Activated T-cell treated with anti-CD3 and anti-CD28 coated beads, Interleukin-2, amount 50 U/mL, for 48 hours (primary cell): ENCODE results near the gene SETX.
A peak's percentile ranks its signal among the peaks of the same experiment; 100 is the strongest.

Source experiments
- DNase-seq, 2 experiments: peaks; one replicate each; pipeline ENCODE4 v3.0.0-alpha.2; 2020

SETX gene

DNA sequence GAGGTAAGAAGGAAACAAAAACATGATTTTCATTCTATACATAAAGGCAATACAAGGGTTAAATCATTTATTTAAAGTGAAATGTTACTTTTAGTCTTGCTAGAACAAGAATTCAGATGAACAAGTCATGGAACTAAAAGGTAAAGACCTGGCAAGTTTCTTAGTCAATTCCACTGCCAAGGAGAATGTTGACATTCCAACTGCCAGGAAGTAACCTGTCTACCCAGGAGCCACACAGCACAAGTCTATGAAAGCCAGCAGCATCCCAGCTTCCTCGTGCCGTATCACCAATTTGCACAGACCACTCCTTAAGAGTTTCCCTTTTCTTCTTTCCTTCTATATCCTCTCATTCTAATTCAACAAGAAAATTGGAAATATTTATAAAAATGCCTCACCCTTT is 79.9 kb downstream of the SETX start:
- no peak for DNase-seq

DNA sequence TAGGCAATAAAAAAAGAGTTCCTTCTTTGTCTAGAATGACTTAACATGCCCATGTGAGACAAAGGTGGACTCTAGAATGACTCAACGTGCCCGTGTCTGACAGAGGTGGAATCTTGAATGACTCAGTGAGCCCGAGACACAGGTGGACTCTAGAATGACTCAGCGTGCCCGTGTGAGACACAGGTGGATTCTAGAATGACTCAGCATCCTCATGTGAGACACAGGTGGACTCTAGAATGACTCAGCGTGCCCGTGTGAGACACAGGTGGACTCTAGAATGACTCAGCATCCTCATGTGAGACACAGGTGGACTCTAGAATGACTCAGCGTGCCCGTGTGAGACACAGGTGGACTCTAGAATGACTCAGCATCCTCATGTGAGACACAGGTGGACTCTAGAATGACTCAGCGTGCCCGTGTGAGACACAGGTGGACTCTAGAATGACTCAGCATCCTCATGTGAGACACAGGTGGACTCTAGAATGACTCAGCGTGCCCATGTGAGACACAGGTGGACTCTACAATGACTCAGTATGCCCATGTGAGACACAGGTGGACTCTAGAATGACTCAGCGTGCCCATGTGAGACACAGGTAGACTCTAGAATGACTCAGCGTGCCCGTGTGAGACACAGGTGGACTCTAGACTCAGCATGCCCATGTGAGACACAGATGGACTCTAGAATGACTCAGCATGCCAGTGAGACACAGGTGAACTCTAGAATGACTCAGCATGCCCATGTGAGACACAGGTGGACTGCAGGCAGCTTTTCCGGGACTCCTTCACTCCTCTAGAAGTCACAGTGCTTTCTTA is 84.9 kb downstream of the SETX start:
- peak; percentile 41 to 49 for DNase-seq

DNA sequence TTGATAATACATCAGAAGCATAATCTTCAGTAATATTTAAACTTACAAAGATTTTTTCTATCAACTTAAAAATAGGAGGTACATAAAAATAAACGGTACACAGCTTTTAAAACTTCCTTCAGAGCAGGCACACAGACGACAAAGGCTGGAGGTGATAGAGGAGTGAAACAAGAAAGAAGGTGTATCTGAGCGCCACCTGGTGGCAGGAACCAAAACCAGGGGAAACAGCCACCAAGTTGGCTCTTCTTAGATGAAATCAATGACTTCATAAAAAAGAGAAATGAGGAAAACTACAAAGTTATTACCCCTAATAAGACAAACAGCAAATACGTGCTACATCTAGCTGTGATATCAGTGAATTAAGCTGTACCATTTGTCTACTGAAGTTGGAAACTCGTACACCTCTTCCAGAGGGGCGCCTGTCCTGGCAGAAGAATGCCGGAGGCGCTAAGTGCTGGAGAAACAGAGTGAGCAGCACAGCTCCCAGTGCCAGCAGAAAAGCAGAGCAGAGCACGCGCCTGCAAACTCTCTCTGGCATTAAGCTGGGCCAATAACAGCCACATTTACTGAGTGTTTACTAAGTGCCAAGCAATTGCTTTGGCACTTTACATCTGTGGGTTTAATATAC is 85.9 kb downstream of the SETX start:
- DNase-seq: peak; percentile 82 to 83

DNA sequence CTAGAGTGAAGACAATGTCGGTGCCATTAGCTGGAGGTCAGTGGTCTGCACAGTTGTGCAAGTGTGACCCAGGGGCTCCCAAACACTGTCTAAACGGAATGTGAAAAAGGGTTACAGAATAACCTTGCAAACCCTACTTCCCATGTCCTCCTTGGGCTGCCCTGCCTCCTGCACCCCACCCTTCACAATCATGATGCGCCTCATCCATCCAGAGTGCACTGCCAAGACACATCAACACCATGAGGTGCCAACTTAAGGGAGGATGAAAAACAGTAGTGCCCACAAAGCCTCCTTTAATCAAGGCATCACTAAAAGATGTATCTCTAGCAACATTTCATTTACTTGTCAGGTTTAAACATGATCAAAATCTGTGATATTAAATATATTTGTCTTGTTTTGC is 87.1 kb downstream of the SETX start:
- no peak for DNase-seq

DNA sequence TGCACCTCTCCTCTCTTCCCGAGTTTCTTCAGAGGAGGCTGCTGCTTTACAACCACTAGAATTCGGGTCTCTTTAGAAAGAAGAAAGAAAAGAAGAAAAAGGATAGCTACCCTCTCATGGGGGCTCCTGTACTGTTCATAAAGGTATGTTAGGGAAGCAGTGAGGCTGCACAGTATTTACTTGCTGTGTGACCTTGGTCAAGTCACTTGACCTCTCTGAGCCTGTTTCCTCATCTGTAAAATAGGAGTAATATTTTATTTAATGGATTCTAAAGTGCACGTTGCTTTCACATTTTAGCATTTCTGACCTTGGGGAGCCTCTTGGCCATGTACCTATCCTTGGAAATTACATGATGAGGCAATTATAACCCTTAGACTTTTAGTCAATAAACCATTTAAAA is 88.8 kb downstream of the SETX start:
- no peak for DNase-seq

DNA sequence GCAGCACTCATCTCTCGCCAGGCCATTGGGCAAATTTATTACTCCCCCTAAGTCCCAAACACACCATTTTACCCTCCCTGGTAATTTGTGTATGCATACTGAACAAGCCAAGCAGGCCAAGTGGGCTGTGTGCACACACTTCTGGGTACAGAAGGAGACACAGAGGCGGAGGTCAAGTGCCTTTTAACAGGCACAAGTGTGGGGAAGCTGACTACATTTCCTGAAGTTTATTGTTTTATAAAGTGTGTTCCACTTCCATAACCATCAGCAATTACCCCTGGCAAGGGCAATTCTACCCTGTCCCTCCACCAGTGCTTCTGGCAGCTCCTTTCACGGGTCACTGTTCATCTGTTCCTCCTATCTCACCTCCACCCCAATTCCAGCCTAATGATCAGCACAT is 93.9 kb downstream of the SETX start:
- no peak for DNase-seq

DNA sequence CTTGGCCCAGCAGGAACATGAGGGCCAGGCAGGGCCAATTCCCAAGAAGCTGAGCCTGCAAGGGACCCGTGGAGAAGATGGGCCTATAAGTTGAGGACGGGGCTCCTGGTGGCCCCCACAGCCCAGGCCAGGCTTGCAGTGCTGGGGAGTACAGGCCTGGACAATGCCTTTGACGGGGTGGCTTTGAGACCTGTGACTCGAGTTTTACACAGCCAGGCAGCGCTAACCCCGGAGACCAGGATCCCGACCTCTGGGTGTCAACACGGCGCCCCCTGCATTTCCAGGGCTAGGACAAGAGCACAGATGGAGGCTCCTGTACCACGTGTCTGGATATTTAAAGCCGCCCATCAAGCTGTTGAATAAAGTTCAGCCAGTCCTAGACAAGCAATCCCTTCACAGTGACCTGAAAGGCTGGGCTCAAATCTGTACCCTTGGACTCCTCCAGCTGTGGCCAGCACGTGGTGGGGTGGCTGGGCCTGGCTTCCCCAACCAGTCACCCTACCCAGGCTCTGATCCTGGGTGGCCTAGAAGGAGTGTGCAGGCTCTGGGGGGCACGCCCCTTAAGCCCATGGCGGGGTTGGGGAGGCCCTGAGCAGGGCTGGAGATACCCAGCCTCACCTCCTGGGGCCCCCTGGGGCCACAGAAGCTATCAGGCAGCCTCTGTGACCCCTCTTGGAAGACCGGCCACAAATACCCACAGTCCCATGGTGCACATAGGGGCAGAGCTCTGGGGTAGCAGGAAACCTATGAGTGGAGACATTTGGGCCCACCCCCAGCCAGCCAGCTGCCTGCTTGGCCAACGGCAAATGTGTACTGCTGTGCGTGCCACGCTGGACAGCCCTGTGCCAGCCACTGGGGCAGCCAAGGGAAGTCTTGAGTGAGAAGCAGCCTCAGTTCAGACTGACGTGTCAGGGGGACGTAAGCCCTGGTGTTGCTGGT is 104.2 kb downstream of the SETX start:
- DNase-seq: no peak

DNA sequence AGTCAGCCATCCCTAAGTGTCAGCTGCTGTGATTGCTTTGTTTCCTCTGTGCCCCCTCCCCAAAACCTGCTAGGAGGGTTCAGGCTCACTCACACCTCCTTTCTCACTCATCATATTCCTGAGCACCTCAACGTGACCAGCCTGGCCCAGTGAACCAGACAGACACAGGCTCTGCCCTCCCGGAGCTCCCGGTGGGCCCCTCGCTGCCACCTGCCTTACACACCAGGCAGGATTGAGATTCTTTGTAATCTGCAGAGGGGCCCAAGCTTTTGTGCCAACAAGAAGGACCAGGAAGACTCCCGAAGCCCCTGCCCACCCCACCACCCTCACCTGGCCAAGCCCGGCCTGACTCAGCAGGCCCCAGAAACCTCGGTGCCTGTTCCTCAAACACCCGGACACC is 105.1 kb downstream of the SETX start:
- no peak for DNase-seq

DNA sequence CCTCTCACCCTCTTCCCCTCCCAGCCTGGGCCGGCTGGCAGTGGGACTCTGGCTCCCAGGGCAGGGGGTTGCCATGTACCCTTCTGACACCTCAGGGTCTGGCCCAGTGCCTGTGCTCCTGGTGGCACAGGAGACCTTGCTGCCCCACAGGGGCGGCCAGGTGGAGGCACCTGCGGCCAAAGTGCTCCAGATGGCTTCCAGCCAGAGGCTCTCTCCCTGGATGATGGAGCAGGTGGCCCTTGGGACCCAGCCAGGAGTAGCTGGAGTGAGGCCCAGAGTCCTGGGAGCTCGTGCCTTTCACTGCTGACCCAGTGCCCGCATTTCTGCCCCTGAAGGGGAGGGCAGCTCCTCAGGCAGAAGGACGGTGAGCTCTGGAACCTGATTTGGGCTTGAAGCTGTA is 105.7 kb downstream of the SETX start:
- DNase-seq: no peak

DNA sequence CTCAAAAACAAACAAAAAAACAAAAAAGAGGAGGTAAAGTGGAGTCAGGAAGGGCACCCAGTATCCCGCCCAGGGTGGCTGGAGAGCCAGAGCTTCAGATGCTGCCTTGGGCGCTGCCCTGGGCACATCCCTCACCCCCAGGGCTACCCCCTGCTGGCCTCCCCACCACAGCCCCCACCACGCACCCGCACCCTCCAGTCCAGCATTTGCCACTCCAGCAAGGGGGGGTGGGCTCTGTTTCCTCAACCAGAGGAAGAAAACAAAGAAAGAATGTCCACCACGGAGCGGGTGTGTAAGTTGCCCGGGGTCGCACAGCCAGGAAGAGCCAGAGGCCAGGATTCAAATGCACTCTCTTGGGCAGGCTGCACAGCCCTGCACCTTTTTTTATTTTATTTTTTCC is 106.8 kb downstream of the SETX start:
- no peak for DNase-seq

DNA sequence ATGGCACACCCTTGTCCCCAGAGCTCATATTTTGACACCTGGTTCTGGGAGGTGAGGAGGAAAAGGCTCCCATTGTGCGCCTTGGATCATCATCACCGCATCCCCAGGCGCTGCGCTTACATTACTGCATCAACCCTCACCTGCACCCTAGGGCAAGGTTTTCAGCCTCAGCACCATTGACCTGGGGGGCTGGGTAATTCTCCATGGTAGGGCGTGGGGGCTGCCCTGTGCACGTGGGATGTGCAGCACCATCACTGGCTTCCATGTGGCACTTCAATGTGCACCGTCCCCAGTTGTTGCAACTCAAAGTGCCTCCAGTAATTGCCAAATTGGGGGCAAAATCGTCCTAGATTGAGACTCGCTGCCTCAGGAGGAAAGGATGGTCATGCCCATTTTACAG is 109.3 kb downstream of the SETX start:
- no peak for DNase-seq

DNA sequence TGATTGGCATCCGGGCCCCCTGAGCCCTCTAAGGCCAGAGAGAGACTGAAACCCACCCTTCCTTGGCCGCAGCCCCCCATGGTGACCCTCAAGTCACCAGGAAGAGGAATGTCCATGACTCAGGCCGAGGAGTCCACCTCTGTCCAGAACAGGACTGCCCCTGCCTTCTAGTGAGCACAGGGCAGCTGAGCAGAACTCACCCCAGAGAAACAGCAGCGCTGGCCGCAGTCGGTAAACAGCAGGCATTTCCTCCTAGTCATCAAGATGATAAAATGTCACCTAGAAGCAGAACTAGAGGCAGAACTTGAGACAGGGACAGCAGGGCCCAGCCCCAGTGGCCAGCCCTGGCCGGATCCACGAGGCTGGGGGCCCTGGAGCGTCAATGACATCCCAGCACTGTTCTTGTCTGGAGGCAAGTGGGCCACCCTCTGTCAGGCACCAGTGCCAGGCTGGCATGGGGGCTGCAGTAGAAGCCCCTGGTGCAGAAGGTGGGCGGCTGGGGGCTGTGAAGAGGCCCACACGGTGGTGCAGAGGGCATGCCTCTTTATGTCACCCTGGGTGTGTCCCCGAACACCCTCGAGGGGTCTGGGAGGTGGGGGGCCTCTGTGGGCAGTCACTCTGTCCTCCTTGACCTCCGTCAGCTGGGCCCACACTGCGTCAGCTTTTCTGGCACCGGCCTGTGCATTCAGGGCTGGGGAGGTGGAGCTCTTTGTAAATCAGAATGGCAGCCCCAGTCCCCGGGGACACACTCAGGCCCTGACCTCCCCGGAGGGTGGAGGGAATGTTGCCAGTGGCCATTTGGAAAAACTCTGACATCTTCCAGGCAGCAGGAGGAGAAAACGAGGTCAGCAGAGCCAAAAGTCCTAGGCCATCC is 110.0 kb downstream of the SETX start:
- DNase-seq: no peak

DNA sequence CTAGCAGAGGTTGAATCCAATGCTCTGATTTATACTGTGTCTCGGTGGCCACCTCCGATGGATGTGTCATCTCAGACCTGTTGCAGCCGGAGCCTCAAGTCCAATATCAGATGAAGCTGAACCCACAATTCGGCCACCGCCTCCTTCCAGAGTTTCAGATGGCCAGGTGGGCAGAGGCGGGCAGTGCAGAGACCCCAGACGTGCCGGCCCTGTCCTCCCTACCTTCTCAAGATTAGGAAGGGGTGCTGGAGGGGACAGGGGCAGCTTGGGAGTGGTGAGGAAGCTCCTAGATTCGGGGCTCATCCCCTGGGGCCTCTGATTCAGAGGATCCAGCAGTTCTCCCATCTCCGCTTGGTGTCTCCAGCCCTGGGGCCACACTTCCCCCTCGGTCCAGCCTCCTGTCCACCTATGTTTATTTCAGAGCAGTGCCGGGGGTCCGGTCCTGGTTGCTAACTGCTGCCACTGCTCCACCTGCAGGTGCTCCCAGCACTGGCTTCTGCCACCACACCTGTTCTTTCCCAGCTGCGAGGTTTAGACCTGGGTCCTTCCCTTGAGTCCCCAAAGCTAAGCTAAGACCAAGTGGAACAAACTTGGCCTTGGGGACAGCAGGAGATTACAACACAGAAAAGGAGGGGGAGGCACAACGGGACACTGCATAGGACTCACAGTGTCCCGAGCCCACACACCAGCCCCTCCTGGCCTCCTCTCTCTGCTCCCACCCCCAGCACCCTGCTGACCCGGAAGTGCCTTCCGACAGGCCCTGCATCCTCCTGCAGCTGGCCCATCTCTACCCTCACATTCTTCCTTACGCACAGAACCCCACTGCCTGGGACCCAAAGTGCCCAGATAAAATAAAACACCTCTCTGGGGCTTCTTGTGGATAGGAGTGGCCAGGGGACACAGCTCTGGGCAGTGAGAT is 111.4 kb downstream of the SETX start:
- no peak for DNase-seq

DNA sequence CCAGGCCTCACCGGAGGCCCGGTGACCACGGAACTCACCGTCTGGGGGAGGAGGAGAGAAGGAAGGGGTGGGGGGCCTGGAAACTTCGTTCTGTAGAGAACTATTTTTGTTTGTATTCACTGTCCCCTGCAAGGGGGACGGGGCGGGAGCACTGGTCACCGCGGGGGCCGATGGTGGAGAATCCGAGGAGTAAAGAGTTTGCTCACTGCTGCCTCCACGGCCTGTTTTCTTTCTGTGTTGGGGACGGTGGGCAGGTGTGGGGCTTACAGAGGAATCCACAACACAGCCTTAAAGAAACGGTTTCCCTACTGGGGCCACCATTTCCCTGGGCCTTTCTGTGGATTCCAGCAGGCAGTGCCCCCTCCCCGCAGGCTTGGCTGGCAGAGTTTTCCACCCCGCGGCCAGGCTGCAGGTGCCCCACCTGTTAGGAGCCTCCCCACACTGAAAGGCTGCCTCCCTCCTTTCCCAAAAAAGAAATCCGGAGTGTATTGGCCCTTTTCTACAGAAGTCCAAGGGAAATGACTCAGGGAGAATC is 112.1 kb downstream of the SETX start:
- peak in 1 of 2 experiments; percentile 33 for DNase-seq

DNA sequence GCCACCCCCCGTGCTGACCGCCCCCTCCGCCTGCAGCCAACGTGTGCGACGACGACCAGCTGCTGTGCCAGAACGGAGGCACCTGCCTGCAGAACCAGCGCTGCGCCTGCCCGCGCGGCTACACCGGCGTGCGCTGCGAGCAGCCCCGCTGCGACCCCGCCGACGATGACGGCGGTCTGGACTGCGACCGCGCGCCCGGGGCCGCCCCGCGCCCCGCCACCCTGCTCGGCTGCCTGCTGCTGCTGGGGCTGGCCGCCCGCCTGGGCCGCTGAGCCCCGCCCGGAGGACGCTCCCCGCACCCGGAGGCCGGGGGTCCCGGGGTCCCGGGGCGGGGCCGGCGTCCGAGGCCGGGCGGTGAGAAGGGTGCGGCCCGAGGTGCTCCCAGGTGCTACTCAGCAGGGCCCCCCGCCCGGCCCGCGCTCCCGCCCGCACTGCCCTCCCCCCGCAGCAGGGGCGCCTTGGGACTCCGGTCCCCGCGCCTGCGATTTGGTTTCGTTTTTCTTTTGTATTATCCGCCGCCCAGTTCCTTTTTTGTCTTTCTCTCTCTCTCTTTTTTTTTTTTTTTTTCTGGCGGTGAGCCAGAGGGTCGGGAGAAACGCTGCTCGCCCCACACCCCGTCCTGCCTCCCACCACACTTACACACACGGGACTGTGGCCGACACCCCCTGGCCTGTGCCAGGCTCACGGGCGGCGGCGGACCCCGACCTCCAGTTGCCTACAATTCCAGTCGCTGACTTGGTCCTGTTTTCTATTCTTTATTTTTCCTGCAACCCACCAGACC is 112.8 kb downstream of the SETX start:
- peak in 1 of 2 experiments; percentile 40 for DNase-seq

DNA sequence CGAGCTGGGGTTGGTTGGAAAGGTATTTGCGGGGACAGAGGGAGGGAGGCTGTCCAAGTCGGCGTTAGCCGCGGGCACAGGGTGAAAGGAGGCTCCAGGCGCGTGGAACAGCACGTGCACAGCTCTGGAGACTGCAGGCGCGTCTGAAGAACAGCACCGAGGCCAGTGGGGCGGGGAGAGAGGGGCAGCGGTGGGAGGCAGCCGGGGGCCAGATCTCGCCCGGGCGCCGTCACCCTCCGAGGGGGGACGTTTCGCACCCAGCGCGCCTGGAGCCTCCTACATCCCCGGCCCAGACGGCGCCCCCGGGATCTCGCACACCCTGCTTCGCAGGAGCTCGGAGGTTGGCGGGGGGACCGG is 113.3 kb downstream of the SETX start:
- no peak for DNase-seq

DNA sequence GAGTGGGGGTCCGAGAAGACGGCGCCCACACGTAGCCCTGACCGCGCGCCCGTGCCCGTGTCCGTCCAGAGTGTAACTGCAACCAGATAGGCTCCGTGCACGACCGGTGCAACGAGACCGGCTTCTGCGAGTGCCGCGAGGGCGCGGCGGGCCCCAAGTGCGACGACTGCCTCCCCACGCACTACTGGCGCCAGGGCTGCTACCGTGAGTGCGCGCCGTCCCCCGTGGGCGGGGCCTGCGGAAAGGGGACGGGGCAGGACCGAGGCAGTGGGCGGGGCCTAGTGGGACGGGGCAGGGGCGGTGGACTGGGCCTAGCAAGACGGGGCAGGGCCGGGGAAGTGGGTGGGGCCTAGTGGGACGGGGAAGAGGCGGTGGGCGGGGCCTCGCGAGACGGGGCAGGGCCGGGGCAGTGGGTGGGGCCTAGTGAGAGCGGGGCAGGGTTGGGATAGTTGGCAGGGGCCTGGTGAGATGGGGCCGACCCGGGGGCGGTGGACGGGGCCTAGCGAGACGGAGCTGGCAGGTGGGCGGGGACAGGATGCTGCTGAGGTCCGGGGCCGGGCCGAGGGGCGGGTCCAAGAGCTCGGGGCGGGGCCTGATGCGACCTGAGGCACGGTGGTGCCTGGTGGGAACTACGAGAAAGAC is 113.8 kb downstream of the SETX start:
- peak; percentile 98 to 99 for DNase-seq

DNA sequence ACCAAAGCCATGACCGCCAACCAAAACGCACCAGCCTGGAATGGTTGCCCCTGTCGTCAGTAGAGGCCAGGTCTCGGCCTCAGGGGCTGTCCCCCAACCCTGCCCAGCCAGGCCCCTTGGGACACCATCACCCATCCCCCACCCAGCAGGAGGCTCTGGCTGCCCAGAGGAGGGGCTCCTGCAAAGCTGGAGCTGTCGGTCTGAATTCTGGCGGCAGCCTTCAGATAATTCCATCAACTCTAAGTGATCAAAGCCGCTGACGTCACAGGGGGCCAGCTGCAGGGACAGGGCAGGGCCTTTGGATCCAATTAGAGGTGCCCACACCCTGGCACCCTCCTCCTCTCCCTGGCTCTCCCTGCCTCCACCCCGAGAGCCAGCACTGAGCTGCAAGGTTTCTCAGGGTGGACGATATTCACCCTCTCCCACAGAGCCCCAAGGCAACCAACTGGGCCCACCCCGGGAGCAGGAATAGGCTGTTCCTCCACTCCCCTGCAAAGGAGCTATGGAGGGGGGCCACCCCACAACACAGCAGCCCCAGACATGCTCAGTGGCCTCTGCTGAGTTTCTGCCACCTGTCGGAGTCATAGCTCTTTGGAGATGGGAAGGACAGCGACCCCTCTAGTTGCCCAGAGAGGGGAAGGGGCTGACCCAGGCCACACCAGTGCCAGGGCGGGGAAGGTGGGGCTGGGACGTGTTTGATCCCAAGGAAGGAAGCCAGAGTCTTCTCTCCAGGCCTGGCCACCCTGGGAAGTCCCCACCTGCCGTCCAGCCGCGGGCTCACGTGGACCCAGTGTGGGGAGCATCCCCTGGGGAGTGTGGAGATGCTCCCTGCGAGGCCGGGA is 114.6 kb downstream of the SETX start:
- no peak for DNase-seq

DNA sequence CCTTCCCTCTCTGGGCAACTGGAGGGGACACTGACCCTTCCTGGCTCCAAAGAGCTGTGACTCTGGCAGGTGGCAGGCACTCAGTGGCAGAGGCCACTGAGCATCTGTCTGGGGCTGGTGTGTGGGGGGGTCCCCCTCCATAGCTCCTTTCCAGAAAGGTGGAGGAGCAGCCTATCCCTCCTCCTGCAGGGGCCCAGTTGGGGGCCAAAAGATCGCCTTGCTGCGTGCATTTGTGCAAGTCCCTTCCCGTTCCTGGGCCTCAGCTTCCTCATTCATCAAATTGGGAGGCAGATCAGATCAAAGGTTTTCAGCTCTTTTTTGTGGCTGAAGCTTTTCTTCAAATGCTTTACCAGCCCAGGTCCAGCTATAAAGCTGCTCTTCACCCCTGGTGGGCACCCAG is 115.3 kb downstream of the SETX start:
- no peak for DNase-seq
